Measurements from ENCODE around the gene MAPK4.
"Not testable (repeated sequence)": the region's sequence is repeated elsewhere in the genome, so short reads cannot be mapped to it uniquely, and the experiment has no call there.

Gene MAPK4

DNA sequence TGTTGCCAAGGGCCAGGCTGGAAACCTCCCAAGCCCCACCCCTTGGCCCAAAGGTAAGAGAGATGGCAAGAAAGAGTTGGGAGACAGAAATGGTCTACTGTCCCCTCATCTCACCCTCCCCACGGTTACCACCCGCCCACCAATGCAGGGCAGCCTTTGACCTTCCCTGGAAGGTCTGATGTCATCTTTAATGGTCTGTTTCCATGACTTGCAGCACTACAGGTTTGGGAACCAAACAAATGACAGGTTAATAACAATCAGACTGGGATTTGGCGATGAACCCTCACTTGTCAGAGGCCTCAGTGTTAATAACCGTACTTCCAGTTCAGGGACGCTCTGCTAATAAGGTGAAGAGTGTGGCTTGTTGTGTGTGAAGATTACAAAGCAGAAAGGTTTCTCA is 189.5 kb downstream of the MAPK4 start:
- intact Hi-C loops (cut with micrococcal nuclease): no loop called here
- Mint-ChIP-seq H3K4me3 (no peak overlapping the region), H3K9me3 (no peaks in the 10 kb centered on the region), H3K4me1 (ENCODE audit: low read depth) (no peaks in the 10 kb centered on the region), H3K36me3 (ENCODE audit: low read depth) (no peaks in the 10 kb centered on the region), H3K27ac (no peak overlapping the region), H3K27me3 (peaks cover 11% of the 10 kb centered on the region)

DNA sequence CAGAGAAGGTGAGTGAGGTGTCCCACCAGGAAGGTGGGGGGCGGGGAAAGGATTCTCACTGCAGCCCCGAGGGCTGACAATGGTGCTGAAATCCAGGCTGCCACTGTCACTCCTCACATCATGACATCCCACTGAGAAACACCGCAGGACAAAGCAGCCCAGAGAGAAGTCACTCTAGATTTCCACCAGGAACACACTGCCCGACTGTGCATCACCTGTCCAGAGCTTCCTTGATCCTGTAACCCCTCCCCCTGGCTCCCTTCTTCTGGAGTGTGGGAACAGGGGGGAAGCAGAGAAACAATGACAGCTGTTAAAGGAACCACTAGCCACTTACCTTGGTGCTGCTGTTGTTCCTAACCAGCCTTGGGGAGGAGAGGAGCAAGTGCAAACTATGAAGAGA is 190.1 kb downstream of the MAPK4 start:
- Mint-ChIP-seq H3K4me3 (no peak overlapping the region), H3K9me3 (no peaks in the 10 kb centered on the region), H3K27ac (no peak overlapping the region), H3K27me3 (peaks cover 11% of the 10 kb centered on the region), H3K36me3 (ENCODE audit: low read depth) (no peaks in the 10 kb centered on the region), H3K4me1 (ENCODE audit: low read depth) (no peaks in the 10 kb centered on the region)
- intact Hi-C loops (cut with micrococcal nuclease): no loop called here

DNA sequence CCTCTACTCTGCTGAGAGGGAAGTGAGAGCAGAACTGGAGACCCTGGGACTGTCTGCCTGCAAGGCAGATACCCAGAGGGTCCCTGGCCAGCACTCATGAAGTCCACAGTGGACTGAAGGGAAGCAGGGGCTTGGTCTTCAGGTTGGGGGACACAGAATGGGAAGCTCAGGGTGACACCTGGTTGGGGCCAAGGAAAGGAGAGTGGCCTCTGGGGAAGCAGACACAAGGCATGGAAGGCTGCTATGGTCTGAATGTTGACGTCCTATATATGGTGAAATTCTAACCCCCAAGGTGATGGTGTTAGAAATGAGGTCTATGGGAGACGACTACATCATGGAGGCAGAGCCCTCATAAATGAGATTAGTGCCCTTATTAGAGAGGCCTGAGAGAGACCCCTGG is 190.7 kb downstream of the MAPK4 start:
- Mint-ChIP-seq H3K9me3 (no peaks in the 10 kb centered on the region), H3K4me1 (ENCODE audit: low read depth) (no peaks in the 10 kb centered on the region)
- intact Hi-C loops (cut with micrococcal nuclease): no loop called here

DNA sequence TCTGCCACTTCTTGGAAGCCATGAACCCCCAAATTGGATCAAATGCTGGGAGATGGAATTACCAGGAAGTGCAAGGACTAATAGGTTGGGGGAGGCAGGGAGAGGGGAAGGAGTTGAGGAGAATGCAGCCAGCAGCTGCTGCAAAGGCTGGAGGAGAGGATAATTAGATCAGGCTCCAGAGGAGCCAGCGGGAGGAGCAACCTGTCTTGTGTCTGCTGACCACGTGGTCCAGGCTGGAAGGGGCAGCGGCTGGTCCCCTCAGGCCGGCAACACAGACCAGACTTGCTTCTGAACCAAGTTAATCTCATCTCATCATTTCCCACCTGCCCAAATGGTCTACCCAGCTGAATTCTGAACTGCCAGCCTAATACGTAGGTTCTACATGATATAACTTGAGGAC is 191.6 kb downstream of the MAPK4 start:
- H3K27me3 Mint-ChIP-seq: peaks cover 10% of the 10 kb centered on the region
- H3K27ac Mint-ChIP-seq: no peak overlapping the region
- no peaks in the 10 kb centered on the region for H3K4me1 Mint-ChIP-seq (ENCODE audit: low read depth)
- no peaks in the 10 kb centered on the region for H3K9me3 Mint-ChIP-seq
- intact Hi-C loops (cut with micrococcal nuclease): no loop called here
- no peak overlapping the region for H3K4me3 Mint-ChIP-seq
- no peaks in the 10 kb centered on the region for H3K36me3 Mint-ChIP-seq (ENCODE audit: low read depth)

More for the DNA sequence above, 190.7 kb downstream of the MAPK4 start:
- H3K27me3 Mint-ChIP-seq: peaks cover 10% of the 10 kb centered on the region
- no peak overlapping the region for H3K27ac Mint-ChIP-seq
- H3K4me3 Mint-ChIP-seq: no peak overlapping the region
- no peaks in the 10 kb centered on the region for H3K36me3 Mint-ChIP-seq (ENCODE audit: low read depth)

- H3K27me3 Mint-ChIP-seq: peaks cover 11% of the 10 kb centered on the region
- H3K4me1 Mint-ChIP-seq (ENCODE audit: low read depth): no peaks in the 10 kb centered on the region
- no peak overlapping the region for H3K4me3 Mint-ChIP-seq
- H3K27ac Mint-ChIP-seq: no peak overlapping the region
- H3K9me3 Mint-ChIP-seq: no peaks in the 10 kb centered on the region
- H3K36me3 Mint-ChIP-seq (ENCODE audit: low read depth): no peaks in the 10 kb centered on the region
- intact Hi-C loops (cut with micrococcal nuclease): no loop called here
Observed at GRCh38 chr18:50751947-50752346, 192.1 kb downstream of the MAPK4 start.

DNA sequence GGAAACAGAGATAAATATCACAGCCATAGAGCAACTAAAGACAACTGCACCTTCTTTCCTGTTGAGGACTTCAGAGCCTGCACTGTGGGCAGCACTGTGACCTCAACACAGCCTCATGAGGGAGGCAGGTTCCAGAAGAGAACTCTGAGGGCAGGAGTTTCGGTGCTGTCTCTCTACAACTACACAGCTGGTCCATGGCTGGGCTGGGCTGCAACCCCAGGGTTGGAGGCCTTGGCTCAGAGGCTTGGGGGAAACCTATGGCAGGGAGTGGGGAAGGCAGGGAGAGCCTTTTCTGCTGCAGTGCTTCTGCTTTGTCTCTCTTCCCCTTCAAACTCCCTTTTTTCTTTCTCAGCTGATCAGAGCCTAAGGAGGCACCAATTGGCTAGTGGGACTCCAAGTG is 193.4 kb downstream of the MAPK4 start:
- H3K9me3 Mint-ChIP-seq: no peaks in the 10 kb centered on the region
- no peak overlapping the region for H3K4me3 Mint-ChIP-seq
- intact Hi-C loops (cut with micrococcal nuclease): no loop called here
- peaks cover 13% of the 10 kb centered on the region for H3K27me3 Mint-ChIP-seq
- H3K27ac Mint-ChIP-seq: no peak overlapping the region
- H3K36me3 Mint-ChIP-seq (ENCODE audit: low read depth): no peaks in the 10 kb centered on the region
- no peaks in the 10 kb centered on the region for H3K4me1 Mint-ChIP-seq (ENCODE audit: low read depth)

- intact Hi-C loops (cut with micrococcal nuclease): no loop called here
- Mint-ChIP-seq H3K9me3 (no peaks in the 10 kb centered on the region), H3K27ac (no peak overlapping the region), H3K36me3 (ENCODE audit: low read depth) (no peaks in the 10 kb centered on the region), H3K4me1 (ENCODE audit: low read depth) (no peaks in the 10 kb centered on the region), H3K4me3 (no peak overlapping the region), H3K27me3 (peaks cover 8% of the 10 kb centered on the region)
Observed at GRCh38 chr18:50754297-50754696, 194.4 kb downstream of the MAPK4 start.

GRCh38 chr18:50757358-50757757 is 197.5 kb downstream of the MAPK4 start:
- no peaks in the 10 kb centered on the region for H3K9me3 Mint-ChIP-seq
- no peaks in the 10 kb centered on the region for H3K36me3 Mint-ChIP-seq (ENCODE audit: low read depth)
- H3K27me3 Mint-ChIP-seq: peaks cover 10% of the 10 kb centered on the region
- intact Hi-C loops (cut with micrococcal nuclease): no loop called here
- H3K4me1 Mint-ChIP-seq (ENCODE audit: low read depth): no peaks in the 10 kb centered on the region
- H3K27ac Mint-ChIP-seq: no peak overlapping the region
- no peak overlapping the region for H3K4me3 Mint-ChIP-seq

- H3K27me3 Mint-ChIP-seq: peaks cover 3% of the 10 kb centered on the region
- no peaks in the 10 kb centered on the region for H3K36me3 Mint-ChIP-seq (ENCODE audit: low read depth)
- H3K4me1 Mint-ChIP-seq (ENCODE audit: low read depth): no peaks in the 10 kb centered on the region
- intact Hi-C loops (cut with micrococcal nuclease): no loop called here
- peaks cover 70% of the 10 kb centered on the region for H3K9me3 Mint-ChIP-seq
- no peak overlapping the region for H3K27ac Mint-ChIP-seq
- no peak overlapping the region for H3K4me3 Mint-ChIP-seq
Observed at GRCh38 chr18:50769463-50769862, 209.6 kb downstream of the MAPK4 start.

- no peak overlapping the region for H3K4me3 Mint-ChIP-seq
- H3K36me3 Mint-ChIP-seq (ENCODE audit: low read depth): no peaks in the 10 kb centered on the region
- intact Hi-C loops (cut with micrococcal nuclease): no loop called here
- no peak overlapping the region for H3K27ac Mint-ChIP-seq
- H3K27me3 Mint-ChIP-seq: peaks cover 9% of the 10 kb centered on the region
- peaks cover 20% of the 10 kb centered on the region for H3K9me3 Mint-ChIP-seq
- no peaks in the 10 kb centered on the region for H3K4me1 Mint-ChIP-seq (ENCODE audit: low read depth)
Observed at GRCh38 chr18:50775207-50775606, 215.3 kb downstream of the MAPK4 start.

DNA sequence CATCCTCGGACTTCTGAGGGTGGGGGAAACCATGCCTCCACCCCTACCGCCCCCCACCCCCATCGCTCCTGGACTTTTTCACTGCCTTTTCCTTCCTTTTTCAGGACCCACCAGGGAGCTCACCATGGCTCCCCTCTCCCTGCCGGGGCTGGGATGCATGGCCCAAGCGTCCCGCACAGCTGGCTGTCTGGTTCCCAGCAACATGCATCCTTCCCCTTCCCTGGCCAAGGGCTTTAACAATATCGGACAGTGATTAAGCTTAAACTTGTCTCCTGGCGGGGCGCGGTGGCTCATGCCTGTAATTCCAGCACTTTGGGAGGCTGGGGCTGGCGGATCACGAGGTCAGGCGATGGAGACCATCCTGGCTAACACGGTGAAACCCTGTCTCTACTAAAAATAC is 215.8 kb downstream of the MAPK4 start:
- H3K9me3 Mint-ChIP-seq: peaks cover 15% of the 10 kb centered on the region
- no peaks in the 10 kb centered on the region for H3K4me1 Mint-ChIP-seq (ENCODE audit: low read depth)
- H3K4me3 Mint-ChIP-seq: no peak overlapping the region
- H3K27me3 Mint-ChIP-seq: peaks cover 9% of the 10 kb centered on the region
- intact Hi-C loops (cut with micrococcal nuclease): no loop called here
- H3K27ac Mint-ChIP-seq: no peak overlapping the region
- no peaks in the 10 kb centered on the region for H3K36me3 Mint-ChIP-seq (ENCODE audit: low read depth)

DNA sequence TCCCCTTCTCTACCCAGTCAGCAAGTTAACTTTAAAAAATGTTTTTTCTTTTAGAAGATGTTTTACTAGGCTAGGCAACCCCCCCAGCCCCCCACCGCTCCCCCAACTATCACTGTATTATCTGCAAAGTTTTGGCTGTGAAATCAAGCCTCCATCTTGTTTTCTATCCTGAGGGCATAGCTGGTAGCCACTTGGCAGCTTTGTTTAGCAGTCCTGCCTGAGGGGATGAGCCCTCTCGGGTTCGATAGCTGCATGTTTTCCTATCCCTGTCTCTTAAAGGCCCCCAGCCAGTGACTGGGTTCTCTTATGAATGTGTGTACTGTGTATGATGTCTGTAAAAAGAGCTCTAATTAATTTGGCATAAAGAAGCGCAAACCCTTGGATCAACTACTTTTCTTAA is 216.5 kb downstream of the MAPK4 start:
- Mint-ChIP-seq H3K27ac (no peak overlapping the region), H3K4me1 (ENCODE audit: low read depth) (no peaks in the 10 kb centered on the region), H3K4me3 (no peak overlapping the region), H3K36me3 (ENCODE audit: low read depth) (no peaks in the 10 kb centered on the region), H3K9me3 (peaks cover 10% of the 10 kb centered on the region), H3K27me3 (peaks cover 9% of the 10 kb centered on the region)
- intact Hi-C loops (cut with micrococcal nuclease): no loop called here

DNA sequence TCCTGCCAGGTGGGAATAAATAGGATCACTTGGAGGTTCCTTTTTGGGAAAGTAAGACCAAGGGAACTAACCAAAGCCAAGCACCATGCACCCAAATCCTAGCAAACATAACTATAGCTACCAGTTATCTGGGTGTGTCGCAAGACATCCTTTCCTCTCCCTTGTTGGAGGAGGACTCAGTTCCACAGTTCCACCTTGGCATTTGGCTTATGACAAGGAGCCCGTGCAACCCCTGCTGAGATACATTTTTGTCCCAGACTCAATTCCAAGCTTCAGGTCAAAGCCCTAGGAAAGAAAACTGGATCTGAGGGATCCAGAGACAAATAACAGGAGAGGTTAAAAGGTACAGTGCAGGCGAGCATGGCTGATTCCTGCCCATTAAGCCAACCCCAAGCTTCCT is 219.1 kb downstream of the MAPK4 start:
- peaks cover 14% of the 10 kb centered on the region for H3K27me3 Mint-ChIP-seq
- H3K4me3 Mint-ChIP-seq; H3K9me3 Mint-ChIP-seq; H3K27ac Mint-ChIP-seq; intact Hi-C loops (cut with micrococcal nuclease); H3K4me1 Mint-ChIP-seq (ENCODE audit: low read depth); H3K36me3 Mint-ChIP-seq (ENCODE audit: low read depth): not testable (repeated sequence)
